ENCODE results near the gene SCAPER. TPM values are rescaled to one million over a fixed set of nuclear protein-coding genes. Genes with fewer than 3 reads are reported as not detected.

SCAPER gene
- total and polyA plus RNA-seq, 2 of the 4 experiments (the other 2 are of a cell fraction): 2.9 to 9.7 TPM

GRCh38 chr15:76839173-76839572, 66.0 kb downstream of the SCAPER start:
- no peak for TF ChIP-seq RFX5 (IDR thresholded peaks at IDR 0.05; ENCODE audit: low read depth, low read length)
- no peak for TF ChIP-seq USF2 (IDR thresholded peaks at IDR 0.05; ENCODE audit: low read depth, low read length)
- peak; percentile 89 for TF ChIP-seq CEBPB (IDR thresholded peaks at IDR 0.05; ENCODE audit: low read depth, low read length)
- WGBS, 2 experiments (ENCODE audit: extremely low coverage in 2 of 2, insufficient read length in 1 of 2): no CpG with 5 or more reads among the region's 3 CpGs
- CTCF ChIA-PET: no interaction called here

More at GRCh38 chr15:76839173-76839572, 66.0 kb downstream of the SCAPER start:
- Histone ChIP-seq H2BK20ac (ENCODE audit: low read depth, low read length) (no peak overlapping the region), H2AK5ac (ENCODE audit: low read depth, low read length) (no peak overlapping the region), H3K9me1 (ENCODE audit: insufficient read depth, low read length) (no peaks in the 10 kb centered on the region), H4K91ac (ENCODE audit: insufficient read depth, low read depth, low read length) (no peak overlapping the region), H2AK9ac (replicated peaks; ENCODE audit: low read depth, low read length, poor library complexity) (no peak overlapping the region), H3K14ac (replicated peaks; ENCODE audit: low read depth, low read length) (no peak overlapping the region), H4K8ac (ENCODE audit: low read depth in 2 of 2, low read length in 2 of 2) (no peak overlapping the region), H4K5ac (ENCODE audit: low read depth, low read length) (no peak overlapping the region), H3K18ac (ENCODE audit: low read depth, low read length) (no peak overlapping the region), H2BK5ac (ENCODE audit: low read depth, low read length, poor library complexity, severe bottlenecking) (no peak overlapping the region), H3K56ac (ENCODE audit: extremely low read depth, insufficient read depth, low read length) (no peak overlapping the region), H3K9ac (ENCODE audit: low read depth, low read length) (no peak overlapping the region), H3K23ac (ENCODE audit: low read depth, low read length) (no peak overlapping the region), H3K79me1 (ENCODE audit: low read depth in 1 of 2, low read length in 2 of 2) (no peaks in the 10 kb centered on the region), H3K4me2 (ENCODE audit: low read depth, low read length) (no peak overlapping the region), H3K4me1 (ENCODE audit: control insufficient read depth, insufficient read depth, low read length) (no peaks in the 10 kb centered on the region), H4K20me1 (ENCODE audit: insufficient read depth, low read length) (no peaks in the 10 kb centered on the region), H3K36me3 (ENCODE audit: control insufficient read depth, insufficient read depth, low read length) (no peaks in the 10 kb centered on the region), H2BK120ac (ENCODE audit: low read depth, low read length) (no peak overlapping the region), H3K9me3 (ENCODE audit: control insufficient read depth, insufficient read depth, low read length) (no peaks in the 10 kb centered on the region), H3K4me3 (ENCODE audit: insufficient read depth, low read depth, low read length) (no peak overlapping the region), H2AFZ (replicated peaks; ENCODE audit: low read length, poor library complexity) (no peak overlapping the region), H3K27ac (ENCODE audit: insufficient read depth, low read length) (no peak overlapping the region), H3K27me3 (ENCODE audit: control insufficient read depth, insufficient read depth, low read length) (no peaks in the 10 kb centered on the region), H3K4ac (ENCODE audit: low read depth, low read length) (no peak overlapping the region), H2BK15ac (ENCODE audit: low read depth, low read length) (no peak overlapping the region)
- BruUV-seq (replicated peaks): no TSS peak
- POLR2A ChIA-PET (ENCODE audit: unreplicated experiment): no interaction called here
- ATAC-seq (ENCODE audit: low read depth) (no peak), DNase-seq (no peak)
- dilution Hi-C loops (cut with HindIII; ENCODE audit: low sequenced_read_pairs, unreplicated experiment) (no loop called here), in situ Hi-C loops (cut with MboI; ENCODE audit: low sequenced_read_pairs) (no loop called here), intact Hi-C loops (cut with micrococcal nuclease) (no loop called here)
